ENCODE data around the gene HSPA1A. TPM values are rescaled to one million over a fixed set of nuclear protein-coding genes. Genes with fewer than 3 reads are reported as not detected.
A peak's percentile ranks its signal among the peaks of the same experiment; 100 is the strongest.

Gene HSPA1A
- total RNA-seq, 1 experiment from 2014 or later: 169 TPM

DNA sequence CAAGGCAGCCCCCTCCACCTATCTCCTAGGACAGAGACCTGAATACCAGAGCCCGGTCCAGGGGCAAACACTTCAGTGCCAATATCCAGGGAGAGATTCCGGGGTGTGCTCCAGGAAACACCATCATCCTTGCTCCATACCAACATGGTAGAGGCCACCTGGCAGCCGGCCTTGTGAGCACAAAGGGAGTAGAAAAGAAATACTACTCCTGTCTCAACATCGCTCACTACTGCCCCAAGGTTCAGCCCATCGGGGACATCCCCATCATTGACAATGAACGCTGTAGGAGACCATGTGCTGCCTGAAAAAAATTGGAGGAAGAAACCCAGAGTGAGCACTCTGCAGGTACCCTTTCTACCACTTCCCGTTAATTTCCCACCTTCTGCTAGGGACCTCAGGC lies 45.8 kb downstream of the HSPA1A start:
- POLR2A ChIA-PET: no interaction called here
- no peaks in the 10 kb centered on the region; the same call in 1 of the 2 replicates for H3K36me3 ChIP-seq (ENCODE audit: control insufficient read depth, insufficient read depth, low read length)
- ATAC-seq (no peak), DNase-seq (ENCODE audit: low read depth, low spot score) (no peak)
- intact Hi-C loops (cut with micrococcal nuclease; ENCODE audit: unreplicated experiment): no loop called here
- 0 out of 2 replicates have a peak overlapping the region, but pooled peaks have one; percentile 19 for H3K27ac ChIP-seq (ENCODE audit: low read length)
- H3K4me1 ChIP-seq (ENCODE audit: control insufficient read depth, insufficient read depth, low read length): peaks cover 25% of the 10 kb centered on the region
- TF ChIP-seq, protein P1, sequence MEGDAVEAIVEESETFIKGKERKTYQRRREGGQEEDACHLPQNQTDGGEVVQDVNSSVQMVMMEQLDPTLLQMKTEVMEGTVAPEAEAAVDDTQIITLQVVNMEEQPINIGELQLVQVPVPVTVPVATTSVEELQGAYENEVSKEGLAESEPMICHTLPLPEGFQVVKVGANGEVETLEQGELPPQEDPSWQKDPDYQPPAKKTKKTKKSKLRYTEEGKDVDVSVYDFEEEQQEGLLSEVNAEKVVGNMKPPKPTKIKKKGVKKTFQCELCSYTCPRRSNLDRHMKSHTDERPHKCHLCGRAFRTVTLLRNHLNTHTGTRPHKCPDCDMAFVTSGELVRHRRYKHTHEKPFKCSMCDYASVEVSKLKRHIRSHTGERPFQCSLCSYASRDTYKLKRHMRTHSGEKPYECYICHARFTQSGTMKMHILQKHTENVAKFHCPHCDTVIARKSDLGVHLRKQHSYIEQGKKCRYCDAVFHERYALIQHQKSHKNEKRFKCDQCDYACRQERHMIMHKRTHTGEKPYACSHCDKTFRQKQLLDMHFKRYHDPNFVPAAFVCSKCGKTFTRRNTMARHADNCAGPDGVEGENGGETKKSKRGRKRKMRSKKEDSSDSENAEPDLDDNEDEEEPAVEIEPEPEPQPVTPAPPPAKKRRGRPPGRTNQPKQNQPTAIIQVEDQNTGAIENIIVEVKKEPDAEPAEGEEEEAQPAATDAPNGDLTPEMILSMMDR (IDR thresholded peaks at IDR 0.05): no peak
- no peak for TF ChIP-seq POLR2AphosphoS5 (IDR thresholded peaks at IDR 0.05; ENCODE audit: low read depth, low read length)
- TF ChIP-seq, protein P2, sequence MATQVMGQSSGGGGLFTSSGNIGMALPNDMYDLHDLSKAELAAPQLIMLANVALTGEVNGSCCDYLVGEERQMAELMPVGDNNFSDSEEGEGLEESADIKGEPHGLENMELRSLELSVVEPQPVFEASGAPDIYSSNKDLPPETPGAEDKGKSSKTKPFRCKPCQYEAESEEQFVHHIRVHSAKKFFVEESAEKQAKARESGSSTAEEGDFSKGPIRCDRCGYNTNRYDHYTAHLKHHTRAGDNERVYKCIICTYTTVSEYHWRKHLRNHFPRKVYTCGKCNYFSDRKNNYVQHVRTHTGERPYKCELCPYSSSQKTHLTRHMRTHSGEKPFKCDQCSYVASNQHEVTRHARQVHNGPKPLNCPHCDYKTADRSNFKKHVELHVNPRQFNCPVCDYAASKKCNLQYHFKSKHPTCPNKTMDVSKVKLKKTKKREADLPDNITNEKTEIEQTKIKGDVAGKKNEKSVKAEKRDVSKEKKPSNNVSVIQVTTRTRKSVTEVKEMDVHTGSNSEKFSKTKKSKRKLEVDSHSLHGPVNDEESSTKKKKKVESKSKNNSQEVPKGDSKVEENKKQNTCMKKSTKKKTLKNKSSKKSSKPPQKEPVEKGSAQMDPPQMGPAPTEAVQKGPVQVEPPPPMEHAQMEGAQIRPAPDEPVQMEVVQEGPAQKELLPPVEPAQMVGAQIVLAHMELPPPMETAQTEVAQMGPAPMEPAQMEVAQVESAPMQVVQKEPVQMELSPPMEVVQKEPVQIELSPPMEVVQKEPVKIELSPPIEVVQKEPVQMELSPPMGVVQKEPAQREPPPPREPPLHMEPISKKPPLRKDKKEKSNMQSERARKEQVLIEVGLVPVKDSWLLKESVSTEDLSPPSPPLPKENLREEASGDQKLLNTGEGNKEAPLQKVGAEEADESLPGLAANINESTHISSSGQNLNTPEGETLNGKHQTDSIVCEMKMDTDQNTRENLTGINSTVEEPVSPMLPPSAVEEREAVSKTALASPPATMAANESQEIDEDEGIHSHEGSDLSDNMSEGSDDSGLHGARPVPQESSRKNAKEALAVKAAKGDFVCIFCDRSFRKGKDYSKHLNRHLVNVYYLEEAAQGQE (IDR thresholded peaks at IDR 0.05; ENCODE audit: insufficient read depth in 1 of 2, low read depth in 2 of 2, low read length in 1 of 2): no peak
- TF ChIP-seq TCF7L2 (IDR thresholded peaks at IDR 0.05; ENCODE audit: low read depth, low read length): no peak
- TF ChIP-seq SIN3A (IDR thresholded peaks at IDR 0.05; ENCODE audit: borderline replicate concordance, insufficient read depth, low read depth, low read length): no peak
- CTCF ChIA-PET: no interaction called here
- H3K9me3 ChIP-seq (ENCODE audit: control insufficient read depth, insufficient read depth, low read depth, low read length): no peaks in the 10 kb centered on the region
- peak overlapping the region in 1 of 2 experiments; percentile 62; a peak in 1 of 4 replicates for H3K4me3 ChIP-seq (ENCODE audit: low read depth in 2 of 2, low read length in 2 of 2)
- in situ Hi-C loops (cut with HindIII; ENCODE audit: low pct_unique_long_range_greater_than_20kb, low sequenced_read_pairs): no loop called here
- BruUV-seq (replicated peaks): no TSS peak
- H3K27me3 ChIP-seq (ENCODE audit: control insufficient read depth, insufficient read depth, low read length): no peaks in the 10 kb centered on the region

DNA sequence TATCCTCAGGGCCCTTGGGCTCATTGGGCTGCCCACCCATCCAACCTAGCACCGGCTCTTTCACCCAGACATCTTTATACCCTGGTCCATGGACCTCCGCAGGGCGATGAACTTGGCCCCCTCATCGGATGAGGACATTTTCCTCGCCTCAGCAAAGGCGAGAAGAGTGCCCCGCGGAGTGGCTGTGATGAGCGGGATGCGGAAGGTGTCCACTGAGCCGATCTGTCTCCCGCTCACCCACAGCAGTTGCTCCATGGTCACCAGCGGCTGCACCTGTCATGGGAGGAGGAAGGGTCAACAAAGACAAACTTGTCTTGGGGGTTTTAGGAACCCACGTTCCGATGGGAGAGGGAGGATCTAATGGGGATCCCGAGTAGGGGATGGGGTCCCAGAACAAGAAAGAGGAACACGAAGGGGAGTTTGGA lies 46.6 kb downstream of the HSPA1A start:
- in situ Hi-C loops (cut with HindIII; ENCODE audit: low pct_unique_long_range_greater_than_20kb, low sequenced_read_pairs): no loop called here
- CTCF ChIA-PET: no interaction called here
- ATAC-seq: no peak

More for the DNA sequence above, 46.6 kb downstream of the HSPA1A start:
- TF ChIP-seq, protein P2 (IDR thresholded peaks at IDR 0.05; ENCODE audit: insufficient read depth in 1 of 2, low read depth in 2 of 2, low read length in 1 of 2): no peak
- TF ChIP-seq, protein P1 (IDR thresholded peaks at IDR 0.05): no peak
- TF ChIP-seq SIN3A (IDR thresholded peaks at IDR 0.05; ENCODE audit: borderline replicate concordance, insufficient read depth, low read depth, low read length): no peak
- no peak for TF ChIP-seq TCF7L2 (IDR thresholded peaks at IDR 0.05; ENCODE audit: low read depth, low read length)
- TF ChIP-seq POLR2AphosphoS5 (IDR thresholded peaks at IDR 0.05; ENCODE audit: low read depth, low read length): no peak
- Histone ChIP-seq H3K4me3 (ENCODE audit: low read depth in 2 of 2, low read length in 2 of 2) (peak overlapping the region; percentile 62 to 65), H3K9me3 (ENCODE audit: control insufficient read depth, insufficient read depth, low read depth, low read length) (no peaks in the 10 kb centered on the region), H3K4me1 (ENCODE audit: control insufficient read depth, insufficient read depth, low read length) (peaks cover 26% of the 10 kb centered on the region), H3K36me3 (ENCODE audit: control insufficient read depth, insufficient read depth, low read length) (no peaks in the 10 kb centered on the region; the same call in 1 of the 2 replicates), H3K27me3 (ENCODE audit: control insufficient read depth, insufficient read depth, low read length) (no peaks in the 10 kb centered on the region), H3K27ac (ENCODE audit: low read length) (peak overlapping the region; percentile 82)
- BruUV-seq (replicated peaks): no TSS peak
- DNase-seq (ENCODE audit: low read depth, low spot score): no peak
- intact Hi-C loops (cut with micrococcal nuclease; ENCODE audit: unreplicated experiment): no loop called here
- POLR2A ChIA-PET: no interaction called here
